ENCODE data around the gene CHST6.
A peak's percentile ranks its signal among the peaks of the same experiment; 100 is the strongest.

Gene CHST6

DNA sequence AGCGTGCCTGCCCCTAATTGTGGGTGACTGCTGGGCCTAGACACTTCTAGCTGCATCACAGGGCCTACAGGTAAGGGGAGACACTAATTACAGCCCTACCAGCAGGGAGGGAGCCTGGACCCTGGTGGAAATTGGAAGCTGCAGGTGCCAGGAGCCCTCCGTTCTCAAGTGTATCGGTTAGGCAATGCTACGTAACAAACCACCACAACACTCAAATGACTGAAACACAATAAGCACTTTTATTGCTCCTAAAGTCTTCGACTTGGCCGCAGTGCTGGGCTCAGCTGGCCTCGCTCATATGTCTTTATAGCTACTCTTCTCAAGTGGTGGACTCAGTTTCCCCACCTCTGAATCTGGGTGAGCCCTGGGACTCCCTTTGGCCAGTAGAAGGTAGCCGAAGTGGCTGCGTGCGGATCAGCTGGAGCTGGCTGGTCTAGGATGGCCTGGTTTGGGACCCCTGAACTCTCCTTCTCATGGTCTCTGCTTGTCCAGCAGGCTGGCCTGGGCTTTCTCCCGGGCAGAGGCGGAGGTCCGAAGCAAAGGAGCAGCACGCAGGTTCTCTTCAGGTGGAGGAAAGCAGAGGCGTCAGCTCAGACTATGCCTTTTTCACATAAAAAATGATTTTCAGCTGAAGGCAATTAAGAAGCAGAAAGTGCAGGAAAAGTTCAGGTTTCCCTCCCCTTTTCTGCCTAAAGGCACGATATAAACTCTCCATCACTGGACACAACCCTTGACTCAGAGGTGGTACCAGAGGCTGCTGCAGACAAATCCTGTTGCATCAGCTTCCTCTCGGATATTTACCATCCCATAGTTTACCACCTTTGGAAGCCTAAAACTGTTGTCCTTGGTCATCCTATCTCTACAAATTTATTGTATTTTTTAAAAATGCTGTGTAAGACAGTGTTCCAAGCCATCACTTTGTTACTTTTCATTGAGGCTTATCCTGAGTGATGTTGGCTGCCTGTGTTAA, 22.0 kb downstream of the CHST6 start:
- no peak overlapping the region for H3K4me3 ChIP-seq (ENCODE audit: low read length)

DNA sequence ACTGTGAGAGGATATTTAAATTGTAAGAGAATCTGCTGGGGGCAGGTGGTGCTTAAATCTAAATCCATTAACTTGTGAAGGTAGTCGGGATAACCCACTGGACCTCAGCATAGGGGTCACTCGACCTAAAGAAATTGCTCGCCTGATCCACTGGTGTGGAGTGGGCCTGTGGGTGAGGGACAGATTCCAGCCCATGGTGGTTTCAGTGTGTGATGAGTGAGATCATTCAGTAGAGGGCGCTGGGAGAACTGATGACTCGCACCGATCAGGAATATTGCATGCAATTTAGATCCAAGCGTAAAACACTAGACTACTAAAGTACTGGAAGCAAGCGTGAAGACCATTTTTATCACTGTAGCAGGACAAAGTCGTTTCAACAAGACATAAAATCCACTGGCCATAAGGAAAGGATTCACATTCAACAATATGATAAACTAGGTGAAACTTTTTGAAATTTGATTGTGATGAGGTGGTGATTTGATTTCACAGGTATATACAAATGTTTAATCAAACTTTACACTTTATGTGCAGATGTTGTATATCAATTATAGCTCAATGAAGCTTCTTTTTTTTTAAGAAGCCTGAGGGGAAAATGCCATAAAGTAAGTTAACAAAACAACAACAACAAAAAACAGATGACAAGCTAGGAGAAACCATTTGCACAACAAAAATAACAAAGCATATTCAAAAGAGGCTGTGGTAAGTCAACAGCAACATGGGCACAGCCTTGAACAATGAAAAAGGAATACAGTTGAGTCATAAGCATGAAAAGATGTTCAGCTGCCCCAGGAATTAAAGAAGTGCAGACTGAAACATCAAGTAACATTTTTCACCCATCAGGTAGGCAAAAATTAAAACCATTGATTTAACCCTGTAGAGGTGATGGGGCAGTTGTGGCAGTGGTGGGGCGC, 23.3 kb downstream of the CHST6 start:
- H3K4me3 ChIP-seq (ENCODE audit: low read length): no peak overlapping the region
- peak; percentile 85 for TF ChIP-seq CTCF (IDR thresholded peaks at IDR 0.05; ENCODE audit: insufficient read depth, low read depth, low read length, missing control alignments)
- peak; percentile 71 for DNase-seq (ENCODE audit: low read depth)

More for the DNA sequence above, 22.0 kb downstream of the CHST6 start:
- no peak for DNase-seq (ENCODE audit: low read depth)
- TF ChIP-seq CTCF (IDR thresholded peaks at IDR 0.05; ENCODE audit: insufficient read depth, low read depth, low read length, missing control alignments): no peak

- no peak for DNase-seq (ENCODE audit: low read depth)
- no peak overlapping the region for H3K4me3 ChIP-seq (ENCODE audit: low read length)
- TF ChIP-seq CTCF (IDR thresholded peaks at IDR 0.05; ENCODE audit: insufficient read depth, low read depth, low read length, missing control alignments): no peak
These were observed 28.5 kb downstream of the CHST6 start for GRCh38 chr16:75466760-75467159.

DNA sequence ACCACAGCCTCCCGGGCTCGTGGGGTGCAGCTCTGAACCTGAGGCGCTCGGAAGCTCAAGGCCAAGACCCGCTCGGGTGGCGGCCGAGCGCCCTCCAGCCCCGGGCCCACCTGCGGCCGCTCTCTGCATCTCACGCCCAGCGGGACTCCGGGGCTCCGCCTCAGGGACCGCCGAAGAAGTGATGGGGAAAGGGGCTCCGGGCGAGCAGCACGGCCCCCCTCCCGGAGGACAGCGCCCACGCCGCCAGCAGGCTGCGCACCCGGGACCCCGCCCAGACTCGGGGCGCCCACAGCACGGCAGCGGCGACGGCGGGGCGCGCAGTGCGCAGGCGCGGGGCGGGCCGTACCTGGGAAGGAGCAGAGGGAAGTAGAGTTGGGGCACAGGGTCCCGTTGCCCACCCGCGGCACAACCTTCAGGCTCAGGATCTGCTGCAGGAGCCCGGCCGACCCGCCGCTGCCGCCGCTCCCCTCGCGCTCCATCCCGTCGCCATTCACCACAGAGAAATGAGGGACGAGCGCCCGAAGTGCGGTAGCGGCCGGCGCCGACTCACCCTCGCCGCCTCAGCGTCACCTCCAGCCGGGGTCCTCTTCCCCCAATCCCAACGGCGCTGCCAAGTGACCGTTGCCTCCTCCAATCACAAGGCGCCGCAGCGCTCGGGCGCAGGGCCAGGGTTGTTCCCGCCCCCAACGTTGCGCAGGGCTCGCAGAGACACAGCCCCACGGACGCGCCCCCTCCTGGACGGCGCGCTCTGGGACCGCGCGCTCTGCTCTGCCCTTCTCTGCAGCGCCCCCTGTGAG, 30.9 kb downstream of the CHST6 start, which contains the start of gene TMEM170A:
Gene TMEM170A (minus strand): TSS at position 568 of the 797 bp plus-strand sequence. CDS start 89 bp downstream, at position 479.
- peak within 1 kb of the TSS; percentile 72 for H3K4me3 ChIP-seq (ENCODE audit: low read length)
- peak; percentile 99 for DNase-seq (ENCODE audit: low read depth)
- peak; percentile 98 for TF ChIP-seq CTCF (IDR thresholded peaks at IDR 0.05; ENCODE audit: insufficient read depth, low read depth, low read length, missing control alignments)

GRCh38 chr16:75463389-75464121, 31.7 kb downstream of the CHST6 start:
- peak overlapping the region; percentile 72 for H3K4me3 ChIP-seq (ENCODE audit: low read length)
- DNase-seq (ENCODE audit: low read depth): peak; percentile 18

GRCh38 chr16:75462806-75463205, 32.4 kb downstream of the CHST6 start:
- DNase-seq (ENCODE audit: low read depth): peak; percentile 27

More at GRCh38 chr16:75462806-75463205, 32.4 kb downstream of the CHST6 start:
- no peak for TF ChIP-seq CTCF (IDR thresholded peaks at IDR 0.05; ENCODE audit: insufficient read depth, low read depth, low read length, missing control alignments)
- H3K4me3 ChIP-seq (ENCODE audit: low read length): peak overlapping the region; percentile 72
